HepG2 (cell line): Measurements from ENCODE around the gene ZNF84. TPM values are rescaled to one million over a fixed set of nuclear protein-coding genes. Genes with fewer than 3 reads are reported as not detected.

Source experiments
- ARNT2 ChIP-seq: sonication (generic); formaldehyde crosslinking; IDR thresholded peaks from 2 replicates; pipeline ENCODE4 v1.8.0; 2022; ENCODE audit warnings: mild to moderate bottlenecking, low read depth, missing genetic modification reagents, moderate library complexity
- FOXP4 ChIP-seq: sonication (generic); formaldehyde crosslinking; IDR thresholded peaks from 2 replicates; pipeline ENCODE4 v1.4.0; 2020; ENCODE audit warnings: missing genetic modification reagents
- GPN1 ChIP-seq: sonication (generic); formaldehyde crosslinking; IDR thresholded peaks from 2 replicates; pipeline ENCODE4 v1.5.1; 2020; ENCODE audit warnings: missing genetic modification reagents, borderline replicate concordance
- HOXA9 ChIP-seq: sonication (generic); formaldehyde crosslinking; IDR thresholded peaks from 2 replicates; pipeline ENCODE4 v1.8.1; 2022; ENCODE audit warnings: missing genetic modification reagents, mild to moderate bottlenecking, moderate library complexity, borderline replicate concordance
- KLF15 ChIP-seq: sonication (generic); formaldehyde crosslinking; IDR thresholded peaks from 2 replicates; pipeline ENCODE4 v1.8.1; 2023; ENCODE audit warnings: borderline replicate concordance, mild to moderate bottlenecking, inconsistent platforms, missing genetic modification reagents, mixed read lengths
- NFYC ChIP-seq: IDR thresholded peaks from 2 replicates; pipeline ENCODE4 v1.6.1; 2016; ENCODE audit warnings: missing genetic modification reagents, missing compliant biosample characterization
- RBM39 ChIP-seq: fragments of 200-400 bp; formaldehyde crosslinking; IDR thresholded peaks from one replicate; pipeline ENCODE4 v1.6.1; 2018; ENCODE audit warnings: antibody characterized with exemption, mild to moderate bottlenecking, low read depth, low read length; ENCODE audit not compliant: poor library complexity, severe bottlenecking
- SRSF4 ChIP-seq: fragments of 200-400 bp; formaldehyde crosslinking; IDR thresholded peaks from one replicate; pipeline ENCODE4 v1.6.1; 2018; ENCODE audit warnings: mild to moderate bottlenecking, low read depth, low read length, moderate library complexity; ENCODE audit not compliant: poor library complexity, severe bottlenecking
- TCF7 ChIP-seq: sonication (generic); IDR thresholded peaks from 2 replicates; pipeline ENCODE4 v1.6.1; 2016; ENCODE audit warnings: antibody characterized with exemption, low read depth
- ZFP37 ChIP-seq: sonication (generic); formaldehyde crosslinking; IDR thresholded peaks from 2 replicates; pipeline ENCODE4 v1.4.0; 2020; ENCODE audit warnings: missing genetic modification reagents, borderline replicate concordance
- ZNF263 ChIP-seq: sonication (generic); formaldehyde crosslinking; IDR thresholded peaks from 2 replicates; pipeline ENCODE4 v1.4.0; 2020; ENCODE audit warnings: missing genetic modification reagents
- ZNF280B ChIP-seq: sonication (generic); formaldehyde crosslinking; IDR thresholded peaks from 2 replicates; pipeline ENCODE4 v1.5.0; 2020; ENCODE audit warnings: missing genetic modification reagents, mild to moderate bottlenecking, borderline replicate concordance
- ZNF407 ChIP-seq: sonication (generic); formaldehyde crosslinking; IDR thresholded peaks from one replicate; pipeline ENCODE4 v1.5.1; 2020; ENCODE audit warnings: mild to moderate bottlenecking, missing genetic modification reagents; ENCODE audit errors: not compliant biosample characterization
- ZNF432 ChIP-seq: sonication (generic); formaldehyde crosslinking; IDR thresholded peaks from 2 replicates; pipeline ENCODE4 v1.5.0; 2020; ENCODE audit warnings: missing genetic modification reagents, mild to moderate bottlenecking, borderline replicate concordance
- ZNF614 ChIP-seq: IDR thresholded peaks from 2 replicates; pipeline ENCODE4 v1.6.1; 2018; ENCODE audit warnings: missing biosample characterization, missing genetic modification reagents, inconsistent platforms, borderline replicate concordance
- ZNF792 ChIP-seq: IDR thresholded peaks from 2 replicates; pipeline ENCODE4 v1.6.1; 2016
- polyA plus RNA-seq, 8 experiments: library from polyadenylated mRNA; depleted of rRNA in 3 of 8; stranded (reverse) in 7 of 8; unstranded in 1 of 8; fragments of >200 nt; fragmentation: Illumina TruSeq in 4 of 8; extraction: Trizol in 4 of 8; gene quantifications; 2 replicates each; pipeline versions ENCODE4 v1.2.1 to v1.2.3, GENCODE V29; 2011 to 2016; ENCODE audit warnings: low read depth in 4 of 8, missing spikeins in 1 of 8, mixed read lengths in 1 of 8; ENCODE audit not compliant: insufficient read depth in 1 of 8
- total RNA-seq, 5 experiments: library from RNA; depleted of rRNA; stranded (reverse); fragments of >200 nt; fragmentation: Illumina TruSeq; extraction: Trizol; gene quantifications; 2 replicates each; pipeline ENCODE4 v1.2.3, GENCODE V29; 2016; ENCODE audit warnings: low read depth in 1 of 5

The ZNF84 gene
- total and polyA plus RNA-seq, 2 of the 13 experiments (the other 11 are each of a cell fraction or from before 2014, with no cell fraction given) = 15.5 to 21.8 TPM

- TF ChIP-seq NFYC (CRISPR knock-in tag) (peak; percentile 61; the same call in 1 of the 2 replicates), FOXP4 (CRISPR knock-in tag) (0 out of 2 replicates have a peak, but pooled peaks have one; percentile 20), ZFP37 (CRISPR knock-in tag) (0 out of 2 replicates have a peak, but pooled peaks have one; percentile 27), ZNF432 (CRISPR knock-in tag) (no peak), ZNF407 (CRISPR knock-in tag) (no peak), SRSF4 (no peak), ZNF280B (CRISPR knock-in tag) (no peak; the same call in 1 of the 2 replicates), RBM39 (no peak), ZNF792 (CRISPR knock-in tag) (no peak), ZNF263 (CRISPR knock-in tag) (no peak), GPN1 (no peak), HOXA9 (CRISPR knock-in tag) (no peak), KLF15 (CRISPR knock-in tag) (no peak), ZNF614 (CRISPR knock-in tag) (peak; percentile 45; the same call in 1 of the 2 replicates), TCF7 (no peak), ARNT2 (no peak)
These were observed 42.7 kb downstream of the ZNF84 start (continued) for GRCh38 chr12:133080026-133080367.
